H9 (cell line): ENCODE results near the gene HNRNPLL. TPM values are rescaled to one million over a fixed set of nuclear protein-coding genes. Genes with fewer than 3 reads are reported as not detected.

Source experiments
- DNase-seq: peaks from one replicate; pipeline ENCODE4 v3.0.0-alpha.2; 2017
- H2AFZ ChIP-seq: one replicate; pipeline ENCODE4 v1.6.1; 2013; ENCODE audit warnings: mild to moderate bottlenecking, low read length, control low read depth, moderate library complexity
- H2AK5ac ChIP-seq: 2 replicates; pipeline ENCODE4 v1.6.1; 2013; ENCODE audit warnings: low read length, control low read depth, mixed read lengths; ENCODE audit not compliant: insufficient read length
- H2BK120ac ChIP-seq: one replicate; pipeline ENCODE4 v1.6.1; 2013; ENCODE audit warnings: low read depth, mild to moderate bottlenecking, low read length, control low read depth, inconsistent platforms; ENCODE audit not compliant: poor library complexity, severe bottlenecking
- H2BK12ac ChIP-seq: 2 replicates; pipeline ENCODE4 v1.6.1; 2013; ENCODE audit warnings: low read length, control low read depth, mixed read lengths, low read depth; ENCODE audit not compliant: insufficient read length
- H2BK15ac ChIP-seq: 2 replicates; pipeline ENCODE4 v1.6.1; 2013; ENCODE audit warnings: low read depth, low read length, control low read depth
- H2BK20ac ChIP-seq: one replicate; pipeline ENCODE4 v1.6.1; 2013; ENCODE audit warnings: low read depth, mild to moderate bottlenecking, low read length, control low read depth, inconsistent platforms; ENCODE audit not compliant: poor library complexity, severe bottlenecking
- H2BK5ac ChIP-seq: 2 replicates; pipeline ENCODE4 v1.6.1; 2013; ENCODE audit warnings: low read length, control low read depth, mixed read lengths; ENCODE audit not compliant: insufficient read length
- H3K14ac ChIP-seq: 2 replicates; pipeline ENCODE4 v1.6.1; 2013; ENCODE audit warnings: low read length, control low read depth; ENCODE audit not compliant: insufficient read depth
- H3K18ac ChIP-seq: 2 replicates; pipeline ENCODE4 v1.6.1; 2013; ENCODE audit warnings: low read depth, mild to moderate bottlenecking, mixed read lengths, low read length, control low read depth; ENCODE audit not compliant: insufficient read length
- H3K23ac ChIP-seq: 2 replicates; pipeline ENCODE4 v1.6.1; 2013; ENCODE audit warnings: low read length, control low read depth, mixed read lengths, low read depth; ENCODE audit not compliant: insufficient read length
- H3K23me2 ChIP-seq: 2 replicates; pipeline ENCODE4 v1.6.1; 2013; ENCODE audit warnings: low read depth, mild to moderate bottlenecking, mixed read lengths, low read length, control low read depth; ENCODE audit not compliant: insufficient read length, poor library complexity, severe bottlenecking
- H3K27ac ChIP-seq: 2 replicates; pipeline ENCODE4 v1.5.1; 2013; ENCODE audit warnings: low read length, control low read depth, mixed read lengths, low read depth; ENCODE audit not compliant: insufficient read length
- H3K27me3 ChIP-seq: 2 replicates; pipeline ENCODE4 v1.6.1; 2013; ENCODE audit warnings: low read length, control low read depth, inconsistent platforms; ENCODE audit not compliant: insufficient read depth
- H3K4ac ChIP-seq: 2 replicates; pipeline ENCODE4 v1.6.1; 2013; ENCODE audit warnings: low read depth, mild to moderate bottlenecking, control low read depth, inconsistent platforms, low read length, moderate library complexity
- H3K4me1 ChIP-seq: 2 replicates; pipeline ENCODE4 v1.6.1; 2013; ENCODE audit warnings: low read length, control low read depth, inconsistent platforms; ENCODE audit not compliant: insufficient read depth
- H3K4me2 ChIP-seq: 2 replicates; pipeline ENCODE4 v1.6.1; 2013; ENCODE audit warnings: low read length, control low read depth, mixed read lengths; ENCODE audit not compliant: insufficient read length, insufficient read depth
- H3K56ac ChIP-seq: 2 replicates; pipeline ENCODE4 v1.6.1; 2013; ENCODE audit warnings: low read depth, mild to moderate bottlenecking, mixed read lengths, low read length, control low read depth; ENCODE audit not compliant: insufficient read length
- H3K79me1 ChIP-seq: 2 replicates; pipeline ENCODE4 v1.6.1; 2013; ENCODE audit warnings: low read depth, mild to moderate bottlenecking, moderate library complexity, low read length, control low read depth, inconsistent platforms; ENCODE audit not compliant: insufficient read depth, poor library complexity, severe bottlenecking
- H3K79me2 ChIP-seq: 2 replicates; pipeline ENCODE4 v1.6.1; 2013; ENCODE audit warnings: low read length, control low read depth, inconsistent platforms; ENCODE audit not compliant: insufficient read depth
- H3K9ac ChIP-seq: 2 replicates; pipeline ENCODE4 v1.6.1; 2013; ENCODE audit warnings: low read length, control low read depth, mixed read lengths; ENCODE audit not compliant: insufficient read length; ENCODE audit errors: extremely low read depth
- H3K9me3 ChIP-seq: one replicate; pipeline ENCODE4 v1.6.1; 2013; ENCODE audit warnings: low read depth, low read length, inconsistent platforms; ENCODE audit not compliant: control insufficient read depth
- H3T11ph ChIP-seq: one replicate; pipeline ENCODE4 v1.6.1; 2013; ENCODE audit warnings: mild to moderate bottlenecking, low read length, control low read depth, inconsistent platforms
- H4K20me1 ChIP-seq: one replicate; pipeline ENCODE4 v1.6.1; 2013; ENCODE audit not compliant: control insufficient read depth, insufficient read length, insufficient read depth
- H4K5ac ChIP-seq: 2 replicates; pipeline ENCODE4 v1.6.1; 2013; ENCODE audit warnings: low read depth, mild to moderate bottlenecking, mixed read lengths, low read length, control low read depth; ENCODE audit not compliant: insufficient read length
- H4K8ac ChIP-seq: replicated peaks from 2 replicates; pipeline ENCODE4 v1.6.1; 2013; ENCODE audit warnings: low read length, control low read depth, mixed read lengths, low read depth; ENCODE audit not compliant: insufficient read length
- H4K91ac ChIP-seq: 2 replicates; pipeline ENCODE4 v1.6.1; 2013; ENCODE audit warnings: low read depth, mild to moderate bottlenecking, moderate library complexity, mixed read lengths, low read length, control low read depth; ENCODE audit not compliant: insufficient read length
- H3K27ac Mint-ChIP-seq, 3 experiments: 2 replicates in 2 of 3; 3 replicates in 1 of 3; pipeline ENCODE4 v1.8.0; 2020 to 2021; ENCODE audit warnings: mixed read lengths in 3 of 3, mild to moderate bottlenecking in 1 of 3, moderate library complexity in 1 of 3
- H3K27me3 Mint-ChIP-seq: 2 replicates; pipeline ENCODE4 v1.8.0; 2021; ENCODE audit warnings: low read depth, mild to moderate bottlenecking, moderate library complexity, mixed read lengths
- H3K36me3 Mint-ChIP-seq, 3 experiments: 2 replicates in 2 of 3; 3 replicates in 1 of 3; pipeline ENCODE4 v1.8.0; 2020 to 2021; ENCODE audit warnings: low read depth in 3 of 3, mixed read lengths in 3 of 3; ENCODE audit not compliant: insufficient read depth in 1 of 3
- H3K4me1 Mint-ChIP-seq, 2 experiments: 2 replicates each; pipeline ENCODE4 v1.8.0; 2020; ENCODE audit warnings: mixed read lengths in 2 of 2
- H3K4me3 Mint-ChIP-seq, 2 experiments: 2 replicates in 1 of 2; 3 replicates in 1 of 2; pipeline ENCODE4 v1.8.0; 2020 to 2021; ENCODE audit warnings: mild to moderate bottlenecking in 2 of 2, mixed read lengths in 2 of 2, moderate library complexity in 1 of 2
- H3K9me3 Mint-ChIP-seq, 2 experiments: 2 replicates in 1 of 2; 3 replicates in 1 of 2; pipeline ENCODE4 v1.8.0; 2020; ENCODE audit warnings: mild to moderate bottlenecking in 2 of 2, mixed read lengths in 2 of 2, moderate library complexity in 1 of 2
- WGBS: extraction: QIAGEN DNeasy Blood & Tissue Kit; methylation state at CpG from one replicate; pipeline ENCODE4 v1.1.7; 2013; ENCODE audit warnings: missing lambda C conversion rate, low lambda C conversion rate, mixed read lengths; ENCODE audit not compliant: insufficient read length; ENCODE audit errors: extremely low coverage; 5-methylcytosine and 5-hydroxymethylcytosine counted together
- total RNA-seq: library from RNA; stranded (reverse); gene quantifications from 2 replicates; pipeline ENCODE4 v1.2.1, GENCODE V29; 2021
- TF ChIP-seq, protein P1 (sequence below): fragments of 200-600 bp; sonication (generic); conservative IDR thresholded peaks from 3 replicates; pipeline ENCODE4 v1.8.0; 2021; ENCODE audit warnings: antibody characterized with exemption, mild to moderate bottlenecking

Gene HNRNPLL
- total RNA-seq, 1 experiment from 2014 or later, result 52.3 TPM

DNA sequence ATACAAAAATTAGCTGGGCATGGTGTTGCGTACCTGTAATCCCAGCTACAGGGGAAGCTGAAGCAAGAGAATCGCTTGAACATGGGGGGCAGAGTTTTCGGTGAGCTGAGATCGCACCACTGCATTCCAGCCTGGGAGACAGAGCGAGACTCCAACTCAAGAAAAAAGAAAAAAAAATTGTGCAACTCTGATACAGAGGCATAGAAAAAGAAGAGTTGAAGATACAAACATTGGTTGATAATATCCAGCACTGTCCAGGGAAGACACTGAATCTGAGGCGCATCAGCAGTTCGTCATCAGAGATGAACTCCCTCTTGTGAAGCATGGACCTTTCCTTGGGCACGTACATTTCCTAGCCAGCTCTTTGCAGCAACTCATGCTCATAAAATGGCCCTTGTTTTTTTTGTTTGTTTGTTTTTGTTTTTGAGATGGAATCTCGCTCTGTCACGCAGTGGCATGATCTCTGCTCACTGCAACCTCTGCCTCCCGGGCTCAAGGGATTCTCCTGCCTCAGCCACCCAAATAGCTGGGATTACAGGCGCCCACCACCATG, 46.5 kb upstream of the HNRNPLL start:
- no peak overlapping the region for H4K8ac ChIP-seq
- no peak overlapping the region for H2BK12ac ChIP-seq
- no peak overlapping the region for H3K18ac ChIP-seq
- Mint-ChIP-seq H3K9me3 (peaks cover 2 to 4% of the 10 kb centered on the region in 2 experiments; a peak in 3 of 5 replicates), H3K4me1 (no peaks in the 10 kb centered on the region), H3K4me3 (no peak overlapping the region), H3K36me3 (peaks cover 0 to 8% (median 0%) of the 10 kb centered on the region in 3 experiments; a peak in 2 of 7 replicates), H3K27me3 (no peaks in the 10 kb centered on the region; the same call in 1 of the 2 replicates), H3K27ac (no peak overlapping the region)
- no peak overlapping the region for H2BK5ac ChIP-seq
- DNase-seq, result no peak
- no peaks in the 10 kb centered on the region for H3K4me1 ChIP-seq
- TF ChIP-seq, protein P1, sequence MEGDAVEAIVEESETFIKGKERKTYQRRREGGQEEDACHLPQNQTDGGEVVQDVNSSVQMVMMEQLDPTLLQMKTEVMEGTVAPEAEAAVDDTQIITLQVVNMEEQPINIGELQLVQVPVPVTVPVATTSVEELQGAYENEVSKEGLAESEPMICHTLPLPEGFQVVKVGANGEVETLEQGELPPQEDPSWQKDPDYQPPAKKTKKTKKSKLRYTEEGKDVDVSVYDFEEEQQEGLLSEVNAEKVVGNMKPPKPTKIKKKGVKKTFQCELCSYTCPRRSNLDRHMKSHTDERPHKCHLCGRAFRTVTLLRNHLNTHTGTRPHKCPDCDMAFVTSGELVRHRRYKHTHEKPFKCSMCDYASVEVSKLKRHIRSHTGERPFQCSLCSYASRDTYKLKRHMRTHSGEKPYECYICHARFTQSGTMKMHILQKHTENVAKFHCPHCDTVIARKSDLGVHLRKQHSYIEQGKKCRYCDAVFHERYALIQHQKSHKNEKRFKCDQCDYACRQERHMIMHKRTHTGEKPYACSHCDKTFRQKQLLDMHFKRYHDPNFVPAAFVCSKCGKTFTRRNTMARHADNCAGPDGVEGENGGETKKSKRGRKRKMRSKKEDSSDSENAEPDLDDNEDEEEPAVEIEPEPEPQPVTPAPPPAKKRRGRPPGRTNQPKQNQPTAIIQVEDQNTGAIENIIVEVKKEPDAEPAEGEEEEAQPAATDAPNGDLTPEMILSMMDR, result no peak
- no peak overlapping the region for H4K5ac ChIP-seq
- H3K56ac ChIP-seq, result no peak overlapping the region
- no peak overlapping the region for H2AK5ac ChIP-seq
- H3K27ac ChIP-seq, result no peak overlapping the region
- no peak overlapping the region for H2BK15ac ChIP-seq
- H4K20me1 ChIP-seq, result no peaks in the 10 kb centered on the region
- no peaks in the 10 kb centered on the region for H3K79me1 ChIP-seq
- no peak overlapping the region for H3T11ph ChIP-seq
- H3K14ac ChIP-seq, result no peak overlapping the region
- no CpG with 5 or more reads among the region's 12 CpGs for WGBS
- no peak overlapping the region for H3K9ac ChIP-seq
- H4K91ac ChIP-seq, result no peak overlapping the region
- H3K4ac ChIP-seq, result no peak overlapping the region
- H2BK120ac ChIP-seq, result no peak overlapping the region
- no peak overlapping the region for H2AFZ ChIP-seq
- H3K27me3 ChIP-seq, result no peaks in the 10 kb centered on the region
- H3K23me2 ChIP-seq, result no peaks in the 10 kb centered on the region
- H3K23ac ChIP-seq, result no peak overlapping the region
- no peaks in the 10 kb centered on the region for H3K79me2 ChIP-seq
- H3K4me2 ChIP-seq, result no peak overlapping the region
- no peak overlapping the region for H2BK20ac ChIP-seq
- no peaks in the 10 kb centered on the region for H3K9me3 ChIP-seq
